GM12878 (cell line): ENCODE results near the gene LAMB4. TPM values are rescaled to one million over a fixed set of nuclear protein-coding genes. Genes with fewer than 3 reads are reported as not detected.

Source experiments
- FOS ChIP-seq: IDR thresholded peaks from 3 replicates; pipeline ENCODE4 v1.6.1; 2011; ENCODE audit warnings: borderline replicate concordance; ENCODE audit not compliant: insufficient read length; ENCODE audit errors: extremely low read depth
- HDAC6 ChIP-seq: fragments of 200-600 bp; sonication (generic); IDR thresholded peaks from one replicate; pipeline ENCODE4 v1.8.0; 2017; ENCODE audit warnings: antibody characterized with exemption; ENCODE audit not compliant: unreplicated experiment
- IKZF1 ChIP-seq: fragments of 450-650 bp; conservative IDR thresholded peaks from 2 replicates; pipeline ENCODE4 v1.6.1; 2017; ENCODE audit warnings: antibody characterized with exemption, mild to moderate bottlenecking
- PAX8 ChIP-seq: fragments of 450-650 bp; IDR thresholded peaks from 2 replicates; pipeline ENCODE4 v1.6.1; 2017; ENCODE audit warnings: mild to moderate bottlenecking, moderate library complexity
- RELA ChIP-seq: fragments of 450-650 bp; IDR thresholded peaks from 2 replicates; pipeline ENCODE4 v1.8.0; 2014; ENCODE audit warnings: borderline replicate concordance; ENCODE audit not compliant: partially characterized antibody
- SMARCA5 ChIP-seq: fragments of 450-650 bp; IDR thresholded peaks from 2 replicates; pipeline ENCODE4 v1.6.1; 2017; ENCODE audit warnings: mild to moderate bottlenecking
- YY1 ChIP-seq: IDR thresholded peaks from 2 replicates; pipeline ENCODE4 v1.6.1; 2011; ENCODE audit warnings: low read depth, mild to moderate bottlenecking, low read length
- polyA plus RNA-seq, 11 experiments: library from polyadenylated mRNA; depleted of rRNA in 4 of 11; unstranded in 6 of 11; stranded (reverse) in 5 of 11; fragments of >200 nt; fragmentation: Nextera tagmentation in 4 of 11; fragmentation: Illumina TruSeq in 1 of 11; extraction: Ambion mirVana in 4 of 11; extraction: Trizol in 1 of 11; gene quantifications; 1 replicate in 1 of 11; 2 replicates in 10 of 11; pipeline versions ENCODE4 v1.2.1 to v1.2.3, GENCODE V29; 2011 to 2016; ENCODE audit warnings: inconsistent platforms in 2 of 11, missing spikeins in 2 of 11, low read depth in 1 of 11
- total RNA-seq, 4 experiments: library from RNA; depleted of rRNA in 3 of 4; stranded (reverse); fragments of >200 nt in 3 of 4; fragmentation: Illumina TruSeq in 1 of 4; extraction: Trizol in 1 of 4; gene quantifications; 2 replicates each; pipeline versions ENCODE4 v1.2.1 to v1.2.3, GENCODE V29; 2013 to 2021
- TF ChIP-seq, protein P1 (sequence below): fragments of 450-650 bp; IDR thresholded peaks from 2 replicates; pipeline ENCODE4 v1.6.1; 2017; ENCODE audit warnings: mild to moderate bottlenecking
- TF ChIP-seq, protein P2 (sequence below): fragments of 450-650 bp; IDR thresholded peaks from 2 replicates; pipeline ENCODE4 v1.6.1; 2017; ENCODE audit warnings: mild to moderate bottlenecking, moderate library complexity

LAMB4 gene
- total and polyA plus RNA-seq, 10 of the 15 experiments (the other 5 are each of a cell fraction or from before 2014, with no cell fraction given) = 0.04 to 0.06 TPM; not detected in 8

DNA sequence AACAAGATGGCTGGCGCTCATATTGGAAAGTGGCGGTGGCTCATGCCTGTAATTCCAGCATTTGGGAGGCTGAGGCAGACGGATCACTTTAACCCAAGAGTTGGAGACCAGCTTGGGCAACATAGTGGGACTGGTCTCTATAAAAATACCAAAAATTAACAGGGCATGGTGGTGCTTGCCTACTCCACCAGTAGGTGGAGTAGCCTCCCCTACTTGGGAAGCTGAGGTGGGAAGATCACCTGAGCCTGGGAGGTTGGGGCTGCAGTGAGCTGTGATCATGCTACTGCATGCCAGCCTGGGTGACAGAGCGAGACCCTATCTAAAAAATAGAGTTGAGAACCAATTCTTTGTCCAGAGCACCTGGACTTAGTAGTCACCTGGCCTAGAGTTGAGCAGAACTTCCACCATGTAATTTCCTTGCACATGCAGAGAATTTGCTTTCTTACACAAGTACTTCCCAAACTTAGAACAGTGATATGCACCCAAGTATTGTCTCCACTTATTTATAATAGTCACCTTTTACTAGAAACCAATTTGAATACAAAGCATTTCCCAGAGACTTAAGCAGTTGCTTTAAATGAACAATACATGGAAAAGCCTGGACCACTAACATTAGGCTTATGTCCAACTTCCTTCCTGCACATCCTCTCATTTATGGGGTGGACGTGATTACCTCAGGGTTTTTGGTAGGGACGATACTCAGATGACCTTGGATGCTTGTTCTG lies 15.9 kb downstream of the LAMB4 start (continued):
- TF ChIP-seq FOS = no peak
- no peak for TF ChIP-seq RELA
- TF ChIP-seq YY1 = peak; percentile 78
- 0 out of 2 replicates have a peak, but pooled peaks have one; percentile 29 for TF ChIP-seq IKZF1
- TF ChIP-seq, protein P1, sequence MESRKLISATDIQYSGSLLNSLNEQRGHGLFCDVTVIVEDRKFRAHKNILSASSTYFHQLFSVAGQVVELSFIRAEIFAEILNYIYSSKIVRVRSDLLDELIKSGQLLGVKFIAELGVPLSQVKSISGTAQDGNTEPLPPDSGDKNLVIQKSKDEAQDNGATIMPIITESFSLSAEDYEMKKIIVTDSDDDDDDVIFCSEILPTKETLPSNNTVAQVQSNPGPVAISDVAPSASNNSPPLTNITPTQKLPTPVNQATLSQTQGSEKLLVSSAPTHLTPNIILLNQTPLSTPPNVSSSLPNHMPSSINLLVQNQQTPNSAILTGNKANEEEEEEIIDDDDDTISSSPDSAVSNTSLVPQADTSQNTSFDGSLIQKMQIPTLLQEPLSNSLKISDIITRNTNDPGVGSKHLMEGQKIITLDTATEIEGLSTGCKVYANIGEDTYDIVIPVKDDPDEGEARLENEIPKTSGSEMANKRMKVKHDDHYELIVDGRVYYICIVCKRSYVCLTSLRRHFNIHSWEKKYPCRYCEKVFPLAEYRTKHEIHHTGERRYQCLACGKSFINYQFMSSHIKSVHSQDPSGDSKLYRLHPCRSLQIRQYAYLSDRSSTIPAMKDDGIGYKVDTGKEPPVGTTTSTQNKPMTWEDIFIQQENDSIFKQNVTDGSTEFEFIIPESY = no peak
- TF ChIP-seq, protein P2, sequence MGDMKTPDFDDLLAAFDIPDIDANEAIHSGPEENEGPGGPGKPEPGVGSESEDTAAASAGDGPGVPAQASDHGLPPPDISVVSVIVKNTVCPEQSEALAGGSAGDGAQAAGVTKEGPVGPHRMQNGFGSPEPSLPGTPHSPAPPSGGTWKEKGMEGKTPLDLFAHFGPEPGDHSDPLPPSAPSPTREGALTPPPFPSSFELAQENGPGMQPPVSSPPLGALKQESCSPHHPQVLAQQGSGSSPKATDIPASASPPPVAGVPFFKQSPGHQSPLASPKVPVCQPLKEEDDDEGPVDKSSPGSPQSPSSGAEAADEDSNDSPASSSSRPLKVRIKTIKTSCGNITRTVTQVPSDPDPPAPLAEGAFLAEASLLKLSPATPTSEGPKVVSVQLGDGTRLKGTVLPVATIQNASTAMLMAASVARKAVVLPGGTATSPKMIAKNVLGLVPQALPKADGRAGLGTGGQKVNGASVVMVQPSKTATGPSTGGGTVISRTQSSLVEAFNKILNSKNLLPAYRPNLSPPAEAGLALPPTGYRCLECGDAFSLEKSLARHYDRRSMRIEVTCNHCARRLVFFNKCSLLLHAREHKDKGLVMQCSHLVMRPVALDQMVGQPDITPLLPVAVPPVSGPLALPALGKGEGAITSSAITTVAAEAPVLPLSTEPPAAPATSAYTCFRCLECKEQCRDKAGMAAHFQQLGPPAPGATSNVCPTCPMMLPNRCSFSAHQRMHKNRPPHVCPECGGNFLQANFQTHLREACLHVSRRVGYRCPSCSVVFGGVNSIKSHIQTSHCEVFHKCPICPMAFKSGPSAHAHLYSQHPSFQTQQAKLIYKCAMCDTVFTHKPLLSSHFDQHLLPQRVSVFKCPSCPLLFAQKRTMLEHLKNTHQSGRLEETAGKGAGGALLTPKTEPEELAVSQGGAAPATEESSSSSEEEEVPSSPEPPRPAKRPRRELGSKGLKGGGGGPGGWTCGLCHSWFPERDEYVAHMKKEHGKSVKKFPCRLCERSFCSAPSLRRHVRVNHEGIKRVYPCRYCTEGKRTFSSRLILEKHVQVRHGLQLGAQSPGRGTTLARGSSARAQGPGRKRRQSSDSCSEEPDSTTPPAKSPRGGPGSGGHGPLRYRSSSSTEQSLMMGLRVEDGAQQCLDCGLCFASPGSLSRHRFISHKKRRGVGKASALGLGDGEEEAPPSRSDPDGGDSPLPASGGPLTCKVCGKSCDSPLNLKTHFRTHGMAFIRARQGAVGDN = 0 out of 2 replicates have a peak, but pooled peaks have one; percentile 31
- peak; percentile 42; the same call in 1 of the 2 replicates for TF ChIP-seq SMARCA5
- no peak for TF ChIP-seq HDAC6
- TF ChIP-seq PAX8 = no peak
- TF ChIP-seq, all 136 proteins: peak for 9
